Omental fat pad (tissue), 4 donors: Measurements from ENCODE around the gene DNM1. TPM values are rescaled to one million over a fixed set of nuclear protein-coding genes. Genes with fewer than 3 reads are reported as not detected.

Experiments
- ATAC-seq: fragments of 150-250 bp; one replicate; pipeline ENCODE4 v1.9.1; 2016; ENCODE audit warnings: mild to moderate bottlenecking, moderate library complexity; ENCODE audit not compliant: low FRiP score
- DNase-seq: peaks from one replicate; pipeline ENCODE4 v3.0.0-alpha.2; 2019; ENCODE audit warnings: low spot score
- total RNA-seq, 4 donors: library from RNA; depleted of rRNA; stranded (reverse); fragments of >200 nt; gene quantifications; one replicate each; pipeline ENCODE4 v1.1.0, GENCODE V29; 2016
- TF ChIP-seq, protein P1 (sequence below), 3 donors: fragments of 450-650 bp; IDR thresholded peaks; one replicate each; pipeline ENCODE4 v1.5.1; 2016 to 2017; ENCODE audit warnings: antibody characterized with exemption in 3 of 3, mild to moderate bottlenecking in 3 of 3, moderate library complexity in 2 of 3

The DNM1 gene
- total RNA-seq, 4 donors from 2014 or later: 4.0 to 60.5 (median 20.0) TPM

DNA sequence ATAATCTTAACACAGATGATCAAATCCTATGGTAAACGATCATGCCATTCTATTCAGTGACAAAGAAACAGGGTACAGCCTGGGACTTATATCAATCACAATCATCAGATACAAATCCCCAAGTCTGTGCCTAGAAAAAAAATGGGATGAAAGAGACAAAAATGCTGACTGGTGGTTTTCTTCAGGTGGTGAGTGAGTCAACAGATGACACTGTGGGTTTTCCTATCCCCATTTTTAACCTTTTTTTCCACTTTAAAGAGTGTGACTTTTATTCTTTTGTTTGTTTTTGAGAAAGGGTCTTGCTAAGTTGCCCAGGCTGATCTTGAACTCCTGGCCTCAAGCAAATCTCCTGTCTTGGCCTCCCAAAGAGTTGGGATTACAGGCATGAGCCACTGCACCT is 15.0 kb upstream of the DNM1 start:
- TF ChIP-seq, protein P1, sequence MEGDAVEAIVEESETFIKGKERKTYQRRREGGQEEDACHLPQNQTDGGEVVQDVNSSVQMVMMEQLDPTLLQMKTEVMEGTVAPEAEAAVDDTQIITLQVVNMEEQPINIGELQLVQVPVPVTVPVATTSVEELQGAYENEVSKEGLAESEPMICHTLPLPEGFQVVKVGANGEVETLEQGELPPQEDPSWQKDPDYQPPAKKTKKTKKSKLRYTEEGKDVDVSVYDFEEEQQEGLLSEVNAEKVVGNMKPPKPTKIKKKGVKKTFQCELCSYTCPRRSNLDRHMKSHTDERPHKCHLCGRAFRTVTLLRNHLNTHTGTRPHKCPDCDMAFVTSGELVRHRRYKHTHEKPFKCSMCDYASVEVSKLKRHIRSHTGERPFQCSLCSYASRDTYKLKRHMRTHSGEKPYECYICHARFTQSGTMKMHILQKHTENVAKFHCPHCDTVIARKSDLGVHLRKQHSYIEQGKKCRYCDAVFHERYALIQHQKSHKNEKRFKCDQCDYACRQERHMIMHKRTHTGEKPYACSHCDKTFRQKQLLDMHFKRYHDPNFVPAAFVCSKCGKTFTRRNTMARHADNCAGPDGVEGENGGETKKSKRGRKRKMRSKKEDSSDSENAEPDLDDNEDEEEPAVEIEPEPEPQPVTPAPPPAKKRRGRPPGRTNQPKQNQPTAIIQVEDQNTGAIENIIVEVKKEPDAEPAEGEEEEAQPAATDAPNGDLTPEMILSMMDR (IDR thresholded peaks at IDR 0.05): no peak
- no peak for ATAC-seq

GRCh38 chr9:128190013-128190412 is 13.2 kb upstream of the DNM1 start:
- ATAC-seq (no peak), DNase-seq (no peak)
- TF ChIP-seq, protein P1 (IDR thresholded peaks at IDR 0.05): no peak

More for the DNA sequence above, 15.0 kb upstream of the DNM1 start:
- no peak for DNase-seq

GRCh38 chr9:128190516-128191405 is 12.4 kb upstream of the DNM1 start:
- peak; percentile 14 for ATAC-seq
- DNase-seq: no peak
- TF ChIP-seq, protein P1 (IDR thresholded peaks at IDR 0.05): no peak

DNA sequence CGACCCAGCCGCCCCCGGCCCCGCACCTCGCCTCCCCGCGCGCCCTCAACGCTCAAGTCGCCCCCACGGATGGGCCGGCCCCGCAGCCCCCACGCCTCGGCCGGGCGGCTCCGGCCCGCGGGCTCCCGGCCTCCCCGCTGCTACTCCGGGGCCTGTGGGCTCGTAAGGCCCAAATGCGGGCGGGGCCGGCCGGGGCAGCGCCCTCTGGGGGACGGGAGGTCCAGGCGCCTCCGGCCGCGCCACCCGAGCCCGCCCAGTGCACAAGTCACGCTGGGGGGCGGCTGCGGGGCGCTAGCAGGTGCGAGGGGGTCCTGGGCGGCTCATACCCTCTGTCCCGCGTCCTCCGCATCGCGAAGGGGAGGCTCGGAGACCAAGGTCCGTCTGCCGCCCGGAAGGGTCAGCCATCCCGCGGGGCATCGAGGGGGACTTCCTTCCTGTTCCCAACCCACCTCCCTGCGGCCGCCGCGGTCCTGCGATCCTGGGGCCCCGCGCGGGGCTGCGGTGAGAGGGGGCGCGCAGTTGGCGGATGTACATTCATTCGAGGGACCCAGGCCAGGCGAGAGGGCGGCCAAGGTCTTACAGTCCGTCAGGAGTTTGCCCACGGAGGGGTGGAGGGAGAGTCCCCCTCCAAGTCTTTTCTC is 11.7 kb upstream of the DNM1 start, which contains the start of gene CIZ1:
CIZ1 (minus strand) TSS at position 167 of the 641 bp plus-strand sequence. CDS start 715 bp downstream, outside the sequence.
- TF ChIP-seq, protein P1 (IDR thresholded peaks at IDR 0.05): peak in 2 of 3 donors; percentile 42 to 72
- peak; percentile 94 for ATAC-seq

DNA sequence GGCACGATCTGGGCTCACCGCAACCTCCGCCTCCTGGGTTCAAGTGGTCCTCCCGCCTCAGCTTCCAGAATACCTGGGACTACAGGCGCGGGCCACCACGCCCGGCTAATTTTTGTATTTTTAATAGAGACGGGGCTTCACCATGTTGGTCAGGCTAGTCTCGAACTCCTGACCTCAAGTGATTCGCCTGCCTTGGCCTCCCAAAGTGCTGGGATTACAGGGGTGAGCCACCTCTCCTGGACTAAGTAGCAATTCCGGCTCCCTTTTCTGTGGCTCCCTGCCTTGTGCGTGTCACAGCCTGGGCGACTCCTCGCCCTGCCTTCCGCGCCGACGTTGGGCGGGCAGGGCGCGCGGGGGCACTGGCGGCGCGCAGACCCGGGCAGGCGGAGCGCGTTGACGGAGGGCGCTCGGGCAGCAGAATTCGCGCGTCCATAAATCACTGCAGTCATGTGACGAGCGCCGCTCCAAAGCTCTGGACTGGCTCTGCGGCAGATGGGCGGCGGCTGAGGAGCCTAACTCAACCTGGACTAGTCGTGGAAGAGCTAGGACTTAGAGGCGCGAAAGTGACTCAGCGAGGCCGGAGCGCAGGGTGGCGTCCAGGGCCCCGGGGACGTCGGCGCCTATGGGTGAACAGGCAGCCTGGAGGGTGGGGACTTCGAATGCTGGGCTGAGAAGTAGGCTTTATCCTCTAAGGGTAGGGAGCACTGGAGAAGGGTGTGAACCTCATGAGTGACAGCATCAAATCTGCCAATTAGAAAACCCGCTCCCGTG is 10.4 kb upstream of the DNM1 start:
- ATAC-seq: peak; percentile 87
- TF ChIP-seq, protein P1 (IDR thresholded peaks at IDR 0.05): no peak

More for the DNA sequence above, 11.7 kb upstream of the DNM1 start, which contains the start of gene CIZ1:
- no peak for DNase-seq

DNA sequence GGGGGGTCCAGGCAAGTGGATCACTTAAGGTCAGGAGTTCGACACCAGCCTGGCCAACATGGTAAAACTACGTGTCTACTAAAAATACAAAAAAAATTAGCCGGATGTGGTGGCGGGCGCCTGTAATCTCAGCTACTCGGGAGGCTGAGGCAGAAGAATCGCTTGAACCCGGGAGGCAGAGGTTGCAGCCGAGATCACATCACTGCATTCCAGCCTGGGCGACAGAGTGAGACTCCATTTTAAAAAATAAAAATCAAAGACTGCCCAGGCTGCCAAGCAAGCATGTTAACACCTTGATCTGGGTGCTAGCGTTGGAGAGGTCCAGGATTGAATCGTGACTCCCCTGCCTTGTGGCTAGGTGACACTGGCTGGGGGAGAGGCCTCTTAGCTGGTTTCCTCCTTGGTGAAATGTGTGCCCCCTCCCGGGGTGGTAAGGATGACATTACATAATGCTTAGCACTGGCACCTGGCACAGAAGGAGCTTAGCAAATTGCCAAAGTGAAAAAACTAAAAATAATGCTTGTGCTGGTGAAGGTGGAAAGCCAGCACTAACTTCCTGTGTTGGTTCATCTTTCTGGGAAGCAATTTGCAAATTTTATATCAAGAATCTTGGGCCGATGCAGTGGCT is 9.6 kb upstream of the DNM1 start:
- ATAC-seq (no peak), DNase-seq (no peak)
- TF ChIP-seq, protein P1 (IDR thresholded peaks at IDR 0.05): no peak

More for the DNA sequence above, 10.4 kb upstream of the DNM1 start:
- peak; percentile 58 for DNase-seq
